Measurements from ENCODE around the gene PGLYRP2. TPM values are rescaled to one million over a fixed set of nuclear protein-coding genes. Genes with fewer than 3 reads are reported as not detected.

Gene PGLYRP2
- total RNA-seq, 4 donors from 2014 or later, result not detected

DNA sequence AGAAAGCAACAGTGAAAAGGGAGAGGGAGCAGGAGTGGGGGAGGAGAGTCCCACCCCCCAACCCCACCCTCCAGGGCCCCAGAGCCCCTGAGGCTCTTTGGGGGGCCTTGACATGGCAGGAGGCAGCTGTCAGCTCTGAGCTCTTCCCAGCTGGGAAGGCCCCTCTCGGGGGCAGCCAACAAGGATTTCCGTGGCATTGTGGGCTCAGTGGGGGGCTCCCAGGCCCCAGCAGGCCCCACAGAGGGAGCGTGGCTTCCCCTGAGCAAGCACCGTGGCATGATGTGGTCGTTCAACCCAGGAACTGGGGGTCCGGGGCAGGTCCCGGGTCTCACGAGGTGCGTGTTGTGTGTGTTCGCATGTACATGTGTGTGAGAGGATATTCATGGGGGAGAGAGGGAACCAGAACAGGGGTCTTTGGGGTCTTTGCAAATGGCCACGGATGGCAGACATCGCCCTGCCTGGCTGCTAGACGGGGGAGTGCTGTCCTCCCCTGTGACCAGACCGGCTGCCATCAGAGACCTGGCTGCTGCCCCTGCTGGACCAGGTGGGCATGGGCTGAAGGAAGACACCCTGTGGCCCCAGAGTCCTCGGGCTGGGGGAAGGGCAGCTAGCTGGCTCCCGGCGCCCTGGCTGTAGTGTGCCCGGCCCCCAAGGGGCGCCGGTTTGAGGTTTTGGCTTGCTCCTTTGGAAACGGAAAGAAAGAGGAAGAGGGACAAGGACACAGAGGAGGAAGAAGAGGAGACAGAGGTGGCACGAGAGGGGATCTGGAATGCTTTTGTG is 56.8 kb downstream of the PGLYRP2 start:
- TF ChIP-seq, protein P1, sequence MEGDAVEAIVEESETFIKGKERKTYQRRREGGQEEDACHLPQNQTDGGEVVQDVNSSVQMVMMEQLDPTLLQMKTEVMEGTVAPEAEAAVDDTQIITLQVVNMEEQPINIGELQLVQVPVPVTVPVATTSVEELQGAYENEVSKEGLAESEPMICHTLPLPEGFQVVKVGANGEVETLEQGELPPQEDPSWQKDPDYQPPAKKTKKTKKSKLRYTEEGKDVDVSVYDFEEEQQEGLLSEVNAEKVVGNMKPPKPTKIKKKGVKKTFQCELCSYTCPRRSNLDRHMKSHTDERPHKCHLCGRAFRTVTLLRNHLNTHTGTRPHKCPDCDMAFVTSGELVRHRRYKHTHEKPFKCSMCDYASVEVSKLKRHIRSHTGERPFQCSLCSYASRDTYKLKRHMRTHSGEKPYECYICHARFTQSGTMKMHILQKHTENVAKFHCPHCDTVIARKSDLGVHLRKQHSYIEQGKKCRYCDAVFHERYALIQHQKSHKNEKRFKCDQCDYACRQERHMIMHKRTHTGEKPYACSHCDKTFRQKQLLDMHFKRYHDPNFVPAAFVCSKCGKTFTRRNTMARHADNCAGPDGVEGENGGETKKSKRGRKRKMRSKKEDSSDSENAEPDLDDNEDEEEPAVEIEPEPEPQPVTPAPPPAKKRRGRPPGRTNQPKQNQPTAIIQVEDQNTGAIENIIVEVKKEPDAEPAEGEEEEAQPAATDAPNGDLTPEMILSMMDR (IDR thresholded peaks at IDR 0.05; ENCODE audit: low read depth), result no peak

DNA sequence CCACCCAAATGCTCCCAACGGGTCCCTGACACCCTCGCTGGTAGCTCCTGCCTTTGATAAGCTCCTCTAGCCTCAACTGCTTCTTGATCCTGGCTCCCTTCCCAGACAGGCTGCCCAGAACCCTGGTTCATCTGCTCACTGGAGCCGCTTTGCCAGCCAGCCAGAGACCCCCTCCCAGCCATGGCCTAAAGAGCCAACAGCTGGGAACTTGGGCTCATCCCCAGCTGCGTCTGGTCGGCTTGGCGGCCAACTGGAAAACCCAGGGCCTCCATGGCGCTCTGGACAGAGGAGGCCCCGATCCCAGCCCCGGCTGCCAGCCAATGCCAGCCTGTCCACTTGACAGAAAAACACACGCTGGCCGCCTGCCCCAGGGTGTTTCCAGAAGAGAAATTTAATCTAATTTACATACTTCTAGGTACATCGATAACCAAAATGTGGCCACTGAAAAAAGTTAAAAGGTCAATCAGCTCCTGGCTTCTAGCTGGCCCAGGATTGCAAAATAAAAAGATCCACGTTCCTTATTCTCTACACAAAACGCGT is 57.5 kb downstream of the PGLYRP2 start:
- TF ChIP-seq, protein P1 (IDR thresholded peaks at IDR 0.05; ENCODE audit: low read depth), result no peak

DNA sequence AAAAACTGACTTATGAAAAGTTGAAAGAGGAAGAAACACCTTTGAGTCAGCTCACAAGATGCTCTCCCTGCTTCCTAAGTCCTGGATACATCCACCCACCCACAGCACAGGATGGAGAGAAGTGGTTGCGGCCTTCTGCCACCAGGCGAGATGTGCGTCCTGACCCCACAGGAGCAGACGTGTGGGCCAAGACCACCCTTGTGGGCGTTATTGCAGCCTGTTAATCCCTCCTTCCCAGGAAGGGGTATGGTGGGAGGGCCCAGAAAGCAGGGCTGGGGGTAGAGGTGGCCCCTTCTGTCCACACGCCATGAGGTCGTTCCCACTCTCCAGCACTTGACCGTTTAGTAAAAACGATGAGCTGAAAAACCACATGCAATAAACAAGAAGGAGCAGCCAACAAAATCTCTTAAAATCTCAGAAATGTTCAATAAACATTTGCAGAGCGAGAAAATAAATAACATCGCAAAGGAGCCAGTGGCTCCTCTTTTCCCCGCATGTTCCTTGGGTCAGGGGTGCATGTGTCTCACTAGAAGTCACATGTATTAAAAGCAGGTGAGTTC is 58.1 kb downstream of the PGLYRP2 start:
- TF ChIP-seq, protein P1 (IDR thresholded peaks at IDR 0.05; ENCODE audit: low read depth), result no peak

GRCh38 chr19:15419413-15420025 is 59.8 kb downstream of the PGLYRP2 start:
- TF ChIP-seq, protein P1 (IDR thresholded peaks at IDR 0.05; ENCODE audit: low read depth), result no peak

Small RNA genes within 50 kb of the gene (small RNA-seq; reads per million reads assigned to genes)
- gene MIR1470, result not detected

Other genes starting within 250 kb of the PGLYRP2 start
- gene EPHX3, start 247.1 kb downstream of the PGLYRP2 start, total RNA-seq, result under 1 TPM in 1 of 4 donors, not detected in 3; 0.88 TPM
- gene BRD4, start 147.0 kb downstream of the PGLYRP2 start, total RNA-seq, result 10 to 100 TPM; 27.6 to 46.5 (median 35.3) TPM
- gene AKAP8, start 99.7 kb downstream of the PGLYRP2 start, total RNA-seq, result 10 to 100 TPM; 20.1 to 32.9 (median 29.1) TPM
- gene AKAP8L, start 60.5 kb downstream of the PGLYRP2 start, total RNA-seq, result 100 to 1,000 TPM in 1 of 4 donors, 10 to 100 TPM in 3; 56.3 to 188 (median 80.9) TPM
- 10 to 100 TPM; 14.8 to 48.2 (median 20.0) TPM for gene WIZ, start 29.5 kb downstream of the PGLYRP2 start, total RNA-seq
- 1 to 10 TPM in 2 of 4 donors, under 1 TPM in 2; 0.33 to 7.0 (median 2.0) TPM for gene RASAL3, start 15.0 kb downstream of the PGLYRP2 start, total RNA-seq
- 1 to 10 TPM in 2 of 4 donors, under 1 TPM in 2; 0.33 to 5.9 (median 1.2) TPM for gene CYP4F22, start 29.0 kb upstream of the PGLYRP2 start, total RNA-seq
- gene CYP4F8, start 135.7 kb upstream of the PGLYRP2 start, total RNA-seq, result not detected
- under 1 TPM in 2 of 4 donors, not detected in 2; 0.33 to 0.94 TPM for gene CYP4F3, start 161.4 kb upstream of the PGLYRP2 start, total RNA-seq
- 10 to 100 TPM in 3 of 4 donors, 1 to 10 TPM in 1; 5.5 to 21.9 (median 19.1) TPM for gene CYP4F12, start 193.6 kb upstream of the PGLYRP2 start, total RNA-seq
- gene OR10H2, start 248.5 kb upstream of the PGLYRP2 start, total RNA-seq, result not detected